Measurements from ENCODE around the gene YBEY.

DNA sequence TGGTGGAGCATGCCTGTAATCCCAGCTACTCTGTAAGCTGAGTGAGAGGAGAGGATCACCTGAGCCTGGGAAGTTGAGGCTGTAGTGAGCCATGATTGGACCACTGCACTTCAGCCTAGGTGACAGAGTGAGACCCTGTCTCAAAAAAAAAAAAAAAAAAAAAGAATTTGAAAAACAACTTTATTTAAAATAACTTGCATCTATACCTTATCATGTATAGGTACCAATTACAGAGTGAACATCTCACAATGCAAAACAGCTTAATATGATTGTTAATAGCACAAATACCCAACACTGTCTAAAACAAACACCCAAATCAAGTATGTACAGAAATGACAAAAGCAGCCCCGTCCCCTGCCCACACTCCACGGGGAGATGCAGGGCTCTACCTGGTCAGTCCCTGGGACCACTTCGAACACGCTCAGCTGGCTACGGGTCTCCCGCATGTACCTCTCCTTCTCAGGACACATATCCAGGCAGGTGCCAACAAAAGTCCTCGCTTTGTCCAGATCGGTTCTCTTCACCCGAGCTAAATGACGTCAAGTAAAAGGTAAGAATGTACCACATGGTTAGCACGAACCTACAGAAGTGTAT is 11.2 kb upstream of the YBEY start:
- TF ChIP-seq YY1 (IDR thresholded peaks at IDR 0.05; ENCODE audit: insufficient read depth, insufficient read length) = no peak
- TF ChIP-seq ZNF274 (IDR thresholded peaks at IDR 0.05; ENCODE audit: low read depth, low read length) = no peak

Data from NT2/D1 (cell line).